B cell (primary cell): ENCODE measurements around the gene CPED1. TPM values are rescaled to one million over a fixed set of nuclear protein-coding genes. Genes with fewer than 3 reads are reported as not detected.

Source experiments
- ATAC-seq: fragments of 200-7000 bp; cut with Tn5 transposase; one replicate; pipeline ENCODE4 v1.10.0; 2021; ENCODE audit warnings: low read depth, mild to moderate bottlenecking, moderate number of reproducible peaks, moderate library complexity
- CTCF ChIA-PET: fragments of 350-600 bp; sonication (Branson Sonifier 250); formaldehyde crosslinking; loops from one replicate; lab custom pipeline; 2021; ENCODE audit warnings: antibody characterized with exemption, inconsistent platforms; lab: Charles Lee
- POLR2A ChIA-PET: fragments of 350-600 bp; sonication (Branson Sonifier 250); formaldehyde crosslinking; loops from one replicate; lab custom pipeline; 2021; ENCODE audit warnings: antibody characterized with exemption; lab: Charles Lee
- DNase-seq: peaks from one replicate; pipeline ENCODE4 v3.0.0; 2013
- H2AFZ ChIP-seq: 2 replicates; pipeline ENCODE4 v1.6.1; 2012; ENCODE audit warnings: mild to moderate bottlenecking, low read depth, low read length; ENCODE audit not compliant: insufficient read depth, poor library complexity, severe bottlenecking
- H3K27ac ChIP-seq, 2 donors: 1 replicate in 1 of 2; 2 replicates in 1 of 2; pipeline ENCODE4 v1.5.1; 2012 to 2013; ENCODE audit warnings: low read length in 2 of 2, mild to moderate bottlenecking in 2 of 2, moderate library complexity in 1 of 2
- H3K27me3 ChIP-seq, 4 experiments: fragments of 200-600 bp in 1 of 4; sonication (generic) in 1 of 4; replicated peaks in 1 of 4; 1 replicate in 2 of 4; 2 replicates in 2 of 4; pipeline versions ENCODE4 v1.6.1 to v1.7.0; 2013 to 2016; ENCODE audit warnings: low read length in 3 of 4, mild to moderate bottlenecking in 2 of 4, mixed read lengths in 1 of 4, moderate library complexity in 1 of 4; ENCODE audit not compliant: insufficient read depth in 4 of 4, control insufficient read depth in 3 of 4; ENCODE audit errors: control extremely low read depth in 1 of 4
- H3K36me3 ChIP-seq, 2 experiments: replicated peaks in 1 of 2; 1 replicate in 1 of 2; 2 replicates in 1 of 2; pipeline versions ENCODE4 v1.6.1 to v1.7.1; 2013; ENCODE audit warnings: low read length in 1 of 2; ENCODE audit not compliant: insufficient read depth in 2 of 2, control insufficient read depth in 1 of 2; ENCODE audit errors: control extremely low read depth in 1 of 2, extremely low read depth in 1 of 2
- H3K4me1 ChIP-seq, 2 donors: fragments of 200-600 bp in 1 of 2; sonication (generic) in 1 of 2; 1 replicate in 1 of 2; 2 replicates in 1 of 2; pipeline versions ENCODE4 v1.5.1 to v1.6.1; 2013 to 2017; ENCODE audit warnings: low read length in 2 of 2; ENCODE audit not compliant: control insufficient read depth in 2 of 2, insufficient read depth in 2 of 2
- H3K4me2 ChIP-seq: replicated peaks from 2 replicates; pipeline ENCODE3; 2012; ENCODE audit warnings: mild to moderate bottlenecking, low read depth, low read length; ENCODE audit not compliant: poor library complexity, severe bottlenecking
- H3K4me3 ChIP-seq, 5 experiments: fragments of 200-600 bp in 1 of 5; sonication (generic) in 1 of 5; 1 replicate in 3 of 5; 2 replicates in 2 of 5; pipeline versions ENCODE4 v1.5.1 to v1.7.0; 2011 to 2016; ENCODE audit warnings: low read length in 4 of 5, mild to moderate bottlenecking in 4 of 5, low read depth in 2 of 5, control low read depth in 1 of 5, moderate library complexity in 1 of 5; ENCODE audit not compliant: insufficient read depth in 1 of 5; ENCODE audit errors: control extremely low read depth in 1 of 5, extremely low read depth in 1 of 5
- H3K79me2 ChIP-seq: fragments of 200-600 bp; sonication (generic); one replicate; pipeline ENCODE4 v1.6.0; 2016; ENCODE audit warnings: low read length; ENCODE audit not compliant: control insufficient read depth, insufficient read depth
- H3K9ac ChIP-seq: fragments of 200-600 bp; sonication (generic); 2 replicates; pipeline ENCODE4 v1.6.1; 2017; ENCODE audit warnings: mild to moderate bottlenecking, low read length, moderate library complexity
- H3K9me3 ChIP-seq, 3 donors: one replicate each; pipeline versions ENCODE4 v1.6.1 to v1.7.1; 2013; ENCODE audit warnings: low read length in 2 of 3; ENCODE audit not compliant: control insufficient read depth in 2 of 3, insufficient read depth in 1 of 3; ENCODE audit errors: control extremely low read depth in 1 of 3
- H4K20me1 ChIP-seq: 2 replicates; pipeline ENCODE4 v1.6.0; 2012; ENCODE audit warnings: mild to moderate bottlenecking, low read length; ENCODE audit not compliant: insufficient read depth, control insufficient read depth, poor library complexity, severe bottlenecking
- H3K27ac Mint-ChIP-seq: one replicate; pipeline ENCODE4 v1.8.0; 2021; ENCODE audit warnings: mixed read lengths
- H3K27me3 Mint-ChIP-seq: one replicate; pipeline ENCODE4 v1.8.0; 2021; ENCODE audit warnings: mixed read lengths
- H3K4me1 Mint-ChIP-seq: one replicate; pipeline ENCODE4 v1.8.0; 2021; ENCODE audit warnings: mixed read lengths
- H3K4me3 Mint-ChIP-seq: one replicate; pipeline ENCODE4 v1.8.0; 2021; ENCODE audit warnings: mixed read lengths
- H3K9me3 Mint-ChIP-seq: one replicate; pipeline ENCODE4 v1.8.0; 2022; ENCODE audit warnings: mixed read lengths; ENCODE audit not compliant: insufficient read depth
- EZH2 ChIP-seq: IDR thresholded peaks from 2 replicates; pipeline ENCODE4 v1.6.1; 2012; ENCODE audit warnings: borderline replicate concordance, low read depth, mild to moderate bottlenecking, moderate library complexity, low read length; ENCODE audit not compliant: insufficient read depth, poor library complexity, severe bottlenecking
- WGBS: methylation state at CpG from one replicate; pipeline ENCODE4 v1.1.5; 2013; ENCODE audit warnings: missing lambda C conversion rate; ENCODE audit not compliant: insufficient coverage; 5-methylcytosine and 5-hydroxymethylcytosine counted together
- intact Hi-C: fragments of 100-400 bp; cut with micrococcal nuclease; formaldehyde crosslinking; loops from one replicate; pipeline ENCODE4 v1.10.0; 2022
- polyA plus RNA-seq: library from polyadenylated mRNA; depleted of rRNA; stranded (reverse); fragments of >200 nt; gene quantifications from 2 replicates; pipeline ENCODE4 v1.2.3, GENCODE V29; 2012
- total RNA-seq, 2 donors: library from RNA; stranded (reverse); fragments of 120-200 nt in 1 of 2; gene quantifications; 1 replicate in 1 of 2; 2 replicates in 1 of 2; pipeline versions ENCODE4 v1.2.3 to v1.2.4, GENCODE V29; 2013 to 2022
- TF ChIP-seq, protein P1 (sequence below): fragments of 200-600 bp; IDR thresholded peaks from one replicate; pipeline ENCODE4 v1.8.0; 2022; ENCODE audit warnings: antibody characterized with exemption, mild to moderate bottlenecking

CPED1 gene
- total and polyA plus RNA-seq, 2 donors (not counting 1 experiment from before 2014, with no cell fraction given): 0.44 to 3.8 TPM

DNA sequence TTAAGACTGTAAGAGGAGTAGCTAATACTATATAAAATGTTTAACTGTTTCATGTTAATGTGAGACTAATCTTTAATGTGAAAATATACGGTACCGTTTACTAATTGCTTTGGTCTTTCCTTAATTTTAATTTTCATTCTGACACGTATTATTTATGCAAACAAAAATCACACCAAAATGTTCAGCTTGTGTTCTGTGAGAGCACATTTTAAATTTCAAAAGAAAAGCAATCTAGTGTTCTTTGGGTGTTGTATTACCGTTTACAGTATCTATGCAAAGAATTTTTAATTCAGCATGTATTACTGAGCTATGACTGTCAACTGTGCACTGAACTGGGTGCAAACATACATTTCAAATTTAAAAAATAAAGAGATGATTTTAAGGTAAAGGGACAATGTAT is 342.5 kb downstream of the CPED1 start:
- H3K4me3 ChIP-seq: peak overlapping the region in 1 of 5 experiments; percentile 86
- H3K79me2 ChIP-seq: peaks cover 23% of the 10 kb centered on the region
- Mint-ChIP-seq H3K4me3 (peak overlapping the region; percentile 67), H3K4me1 (peaks cover 48% of the 10 kb centered on the region), H3K9me3 (no peaks in the 10 kb centered on the region), H3K27me3 (peaks cover 13% of the 10 kb centered on the region), H3K27ac (no peak overlapping the region)
- no peaks in the 10 kb centered on the region for H3K9me3 ChIP-seq
- CTCF ChIA-PET: interaction anchor here (0.6 to 3.1 kb wide), 9 partner anchors 14 to 203 kb away, joined by 3 to 24 read pairs (median 5); no protein-coding TSS in a partner anchor
- H3K27ac ChIP-seq: no peak overlapping the region
- peak overlapping the region; percentile 76 for H3K9ac ChIP-seq
- H3K4me2 ChIP-seq: peak overlapping the region; percentile 90
- peaks cover 20 to 21% of the 10 kb centered on the region in 2 donors for H3K4me1 ChIP-seq
- no CpG with 5 or more reads among the region's 4 CpGs for WGBS
- H4K20me1 ChIP-seq: no peaks in the 10 kb centered on the region
- DNase-seq (no peak), ATAC-seq (no peak)
- POLR2A ChIA-PET: interaction anchor here (0.7 to 0.8 kb wide), 2 partner anchors 153 to 191 kb away, joined by 7 read pairs; no protein-coding TSS in a partner anchor
- intact Hi-C loops: loop anchor here (5.0 to 10.0 kb wide), 2 partner anchors 66 to 536 kb away; partner anchors contain the start of gene FAM3C
- peak overlapping the region; percentile 29 for H2AFZ ChIP-seq
- peaks cover 0 to 3% (median 0%) of the 10 kb centered on the region in 4 experiments for H3K27me3 ChIP-seq
- TF ChIP-seq, protein P1, sequence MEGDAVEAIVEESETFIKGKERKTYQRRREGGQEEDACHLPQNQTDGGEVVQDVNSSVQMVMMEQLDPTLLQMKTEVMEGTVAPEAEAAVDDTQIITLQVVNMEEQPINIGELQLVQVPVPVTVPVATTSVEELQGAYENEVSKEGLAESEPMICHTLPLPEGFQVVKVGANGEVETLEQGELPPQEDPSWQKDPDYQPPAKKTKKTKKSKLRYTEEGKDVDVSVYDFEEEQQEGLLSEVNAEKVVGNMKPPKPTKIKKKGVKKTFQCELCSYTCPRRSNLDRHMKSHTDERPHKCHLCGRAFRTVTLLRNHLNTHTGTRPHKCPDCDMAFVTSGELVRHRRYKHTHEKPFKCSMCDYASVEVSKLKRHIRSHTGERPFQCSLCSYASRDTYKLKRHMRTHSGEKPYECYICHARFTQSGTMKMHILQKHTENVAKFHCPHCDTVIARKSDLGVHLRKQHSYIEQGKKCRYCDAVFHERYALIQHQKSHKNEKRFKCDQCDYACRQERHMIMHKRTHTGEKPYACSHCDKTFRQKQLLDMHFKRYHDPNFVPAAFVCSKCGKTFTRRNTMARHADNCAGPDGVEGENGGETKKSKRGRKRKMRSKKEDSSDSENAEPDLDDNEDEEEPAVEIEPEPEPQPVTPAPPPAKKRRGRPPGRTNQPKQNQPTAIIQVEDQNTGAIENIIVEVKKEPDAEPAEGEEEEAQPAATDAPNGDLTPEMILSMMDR: no peak
- TF ChIP-seq EZH2: no peak
- no peaks in the 10 kb centered on the region for H3K36me3 ChIP-seq

DNA sequence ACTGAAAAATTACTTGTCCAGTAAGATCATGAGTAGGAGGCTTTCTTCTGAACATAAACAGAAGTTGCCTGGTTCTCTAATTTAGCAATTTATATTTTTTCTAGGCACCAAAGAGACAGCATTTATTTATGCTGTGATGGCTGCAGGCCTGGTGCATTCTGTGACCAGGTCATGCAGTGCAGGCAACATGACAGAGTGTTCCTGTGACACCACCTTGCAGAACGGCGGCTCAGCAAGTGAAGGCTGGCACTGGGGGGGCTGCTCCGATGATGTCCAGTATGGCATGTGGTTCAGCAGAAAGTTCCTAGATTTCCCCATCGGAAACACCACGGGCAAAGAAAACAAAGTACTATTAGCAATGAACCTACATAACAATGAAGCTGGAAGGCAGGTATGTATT is 343.1 kb downstream of the CPED1 start:
- Histone ChIP-seq H3K79me2 (peaks cover 21% of the 10 kb centered on the region), H2AFZ (peak overlapping the region; percentile 29), H3K4me1 (peaks cover 20 to 21% of the 10 kb centered on the region in 2 donors), H3K9ac (peak overlapping the region; percentile 76), H3K4me2 (peak overlapping the region; percentile 90), H4K20me1 (no peaks in the 10 kb centered on the region), H3K27me3 (peaks cover 0 to 3% (median 0%) of the 10 kb centered on the region in 4 experiments), H3K4me3 (peak overlapping the region in 1 of 5 experiments; percentile 86), H3K9me3 (no peaks in the 10 kb centered on the region), H3K36me3 (no peaks in the 10 kb centered on the region), H3K27ac (no peak overlapping the region)
- 65% methylated on average over 2 of the region's 5 CpGs for WGBS
- Mint-ChIP-seq H3K4me3 (peak overlapping the region; percentile 67), H3K4me1 (peaks cover 49% of the 10 kb centered on the region), H3K27me3 (peaks cover 13% of the 10 kb centered on the region), H3K9me3 (no peaks in the 10 kb centered on the region), H3K27ac (peak overlapping the region; percentile 78)
- ChIA-PET CTCF (interaction anchor here (1.2 to 3.1 kb wide), 3 partner anchors 35 to 182 kb away, joined by 3 to 24 read pairs (median 5); no protein-coding TSS in a partner anchor), POLR2A (no interaction called here)
- TF ChIP-seq, protein P1: no peak
- no peak for TF ChIP-seq EZH2
- ATAC-seq: no peak
- intact Hi-C loops: loop anchor here (5.0 to 10.0 kb wide), 2 partner anchors 66 to 537 kb away; partner anchors contain the start of gene FAM3C
- no peak for DNase-seq
